Measurements from ENCODE around the gene PACSIN1.

PACSIN1 gene

DNA sequence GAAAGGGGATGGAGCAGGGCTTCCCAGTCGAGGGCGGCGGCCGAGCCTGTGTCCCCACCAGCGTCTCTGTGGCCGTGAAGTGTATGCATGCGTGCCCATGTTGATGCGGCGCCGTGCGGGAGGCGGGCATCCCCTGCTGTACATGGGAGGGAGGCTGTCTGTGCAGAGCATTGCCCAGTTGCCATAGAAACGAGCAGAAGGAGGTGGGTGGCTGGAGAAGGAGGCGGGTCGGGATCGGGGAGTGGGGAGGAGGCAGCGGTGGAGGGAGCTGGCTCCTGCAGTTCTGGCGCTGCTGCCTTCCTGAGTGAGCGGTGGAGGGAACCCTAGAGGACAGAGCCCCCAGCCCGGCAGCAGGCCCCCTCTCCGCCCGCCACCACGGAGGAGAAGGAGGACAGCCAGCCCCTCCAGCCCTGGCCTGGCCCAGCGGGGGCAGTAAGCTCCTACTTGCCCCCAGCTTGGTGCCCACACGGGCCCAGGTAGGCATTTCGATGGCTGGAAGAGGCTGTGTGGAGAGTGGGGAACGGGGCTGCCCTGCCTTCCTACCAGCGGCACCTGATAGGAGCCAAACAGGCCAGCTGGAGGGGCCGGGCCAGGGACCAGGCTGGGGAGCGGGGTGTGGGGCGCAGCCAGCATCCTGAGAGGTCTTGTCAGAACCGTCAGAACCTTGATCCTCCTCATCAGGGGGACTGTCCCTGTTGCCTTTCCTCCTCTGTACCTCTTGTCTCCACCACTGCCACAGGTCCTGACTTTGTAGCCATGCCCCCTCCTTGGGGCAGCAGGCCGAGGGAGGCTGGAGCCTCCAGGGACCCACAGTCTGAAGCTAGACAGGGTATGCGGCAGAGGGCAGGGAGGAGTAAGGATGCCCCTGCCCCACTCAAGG is 49.0 kb downstream of the PACSIN1 start:
- DNase-seq (ENCODE audit: low read depth), result no peak

GRCh38 chr6:34515473-34516387 is 49.9 kb downstream of the PACSIN1 start:
- no peak for DNase-seq (ENCODE audit: low read depth)

DNA sequence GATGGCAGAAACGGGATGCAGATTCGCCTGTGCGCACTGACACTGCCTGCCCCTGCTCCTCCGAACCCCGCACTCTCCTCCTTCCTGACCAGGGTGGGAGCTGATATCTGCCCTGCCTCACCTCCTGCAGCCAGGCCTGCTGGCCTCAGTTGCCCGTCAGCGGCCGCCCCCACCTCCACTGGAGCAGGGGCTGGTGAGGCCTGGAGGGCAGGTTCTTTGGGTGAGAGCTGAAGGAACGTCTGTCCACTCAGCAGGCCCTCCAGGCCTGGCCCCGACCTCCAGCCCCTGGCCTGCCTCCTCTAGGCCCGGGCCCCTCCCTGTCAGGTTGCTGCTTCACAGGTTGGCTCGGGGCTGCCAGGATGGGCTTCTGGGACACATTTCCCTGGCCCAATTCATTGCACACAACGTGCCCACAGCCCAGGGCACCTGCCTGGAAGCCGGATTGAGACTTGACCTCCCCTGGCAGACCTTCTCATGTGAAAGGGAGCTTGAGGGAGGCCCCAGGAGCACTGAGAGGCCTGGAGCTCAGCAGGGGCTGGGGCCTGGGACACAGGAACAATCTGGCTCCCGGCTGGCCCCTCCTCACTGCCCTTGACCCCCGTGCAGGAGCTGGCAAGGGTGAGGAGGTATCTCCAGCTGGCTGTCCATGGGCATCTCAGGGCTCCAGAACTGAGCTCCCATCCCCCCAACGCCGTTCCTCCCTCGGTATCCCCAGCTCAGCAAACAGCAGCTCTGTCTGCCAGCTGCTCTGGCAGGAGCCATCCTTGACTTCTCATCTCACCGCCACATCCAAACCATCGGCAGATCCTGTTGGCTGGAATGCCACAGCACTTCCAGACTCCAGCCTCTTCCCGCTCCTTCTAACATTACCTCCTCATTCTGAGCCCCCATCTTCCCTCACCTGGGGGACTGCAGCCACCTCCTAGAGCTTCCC is 50.8 kb downstream of the PACSIN1 start:
- DNase-seq (ENCODE audit: low read depth), result no peak

DNA sequence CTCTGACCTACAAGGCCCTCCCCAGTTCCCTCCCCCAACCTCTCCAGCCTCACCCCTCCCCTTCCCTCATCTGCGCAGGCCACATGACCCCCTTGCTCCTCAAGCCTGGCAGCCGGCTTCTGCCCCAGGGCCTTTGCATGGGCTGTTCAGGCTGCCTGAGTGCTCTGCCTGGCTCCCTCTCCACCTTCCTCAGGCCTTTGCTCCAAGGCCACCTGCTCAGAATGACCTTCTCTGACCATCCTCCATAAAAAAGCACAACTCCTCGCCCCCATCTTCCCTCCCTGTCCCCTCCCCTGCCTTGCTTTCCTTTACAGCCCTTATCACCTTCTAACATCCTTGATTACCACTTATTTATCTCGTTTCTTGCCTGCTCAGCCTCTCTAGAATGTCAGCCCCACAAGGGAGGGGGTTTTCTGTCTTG is 51.6 kb downstream of the PACSIN1 start:
- no peak for DNase-seq (ENCODE audit: low read depth)

DNA sequence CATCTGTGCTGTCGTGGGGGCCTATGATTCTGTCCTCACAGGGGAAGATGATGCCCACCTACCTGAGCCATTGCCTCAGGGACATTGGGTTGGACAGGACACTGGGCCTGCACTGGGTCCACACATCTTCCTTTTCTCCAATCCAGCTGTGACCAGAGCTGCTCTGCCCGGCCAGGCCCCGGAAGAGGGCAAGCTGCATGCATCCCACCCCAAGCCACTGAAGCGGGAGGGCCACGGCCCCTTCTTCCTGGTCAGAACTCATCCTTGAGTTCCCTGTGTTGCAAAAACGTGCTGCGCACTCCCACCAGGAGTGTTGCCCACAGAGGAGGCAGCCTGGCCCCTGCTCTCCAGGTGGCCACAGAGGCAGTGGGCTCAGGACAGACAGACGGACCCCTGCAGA is 52.1 kb downstream of the PACSIN1 start:
- DNase-seq (ENCODE audit: low read depth), result no peak

- no peak for DNase-seq (ENCODE audit: low read depth)
Observed at GRCh38 chr6:34518669-34519365, 52.9 kb downstream of the PACSIN1 start.

GRCh38 chr6:34519971-34520644 is 54.2 kb downstream of the PACSIN1 start:
- no peak for DNase-seq (ENCODE audit: low read depth)

DNA sequence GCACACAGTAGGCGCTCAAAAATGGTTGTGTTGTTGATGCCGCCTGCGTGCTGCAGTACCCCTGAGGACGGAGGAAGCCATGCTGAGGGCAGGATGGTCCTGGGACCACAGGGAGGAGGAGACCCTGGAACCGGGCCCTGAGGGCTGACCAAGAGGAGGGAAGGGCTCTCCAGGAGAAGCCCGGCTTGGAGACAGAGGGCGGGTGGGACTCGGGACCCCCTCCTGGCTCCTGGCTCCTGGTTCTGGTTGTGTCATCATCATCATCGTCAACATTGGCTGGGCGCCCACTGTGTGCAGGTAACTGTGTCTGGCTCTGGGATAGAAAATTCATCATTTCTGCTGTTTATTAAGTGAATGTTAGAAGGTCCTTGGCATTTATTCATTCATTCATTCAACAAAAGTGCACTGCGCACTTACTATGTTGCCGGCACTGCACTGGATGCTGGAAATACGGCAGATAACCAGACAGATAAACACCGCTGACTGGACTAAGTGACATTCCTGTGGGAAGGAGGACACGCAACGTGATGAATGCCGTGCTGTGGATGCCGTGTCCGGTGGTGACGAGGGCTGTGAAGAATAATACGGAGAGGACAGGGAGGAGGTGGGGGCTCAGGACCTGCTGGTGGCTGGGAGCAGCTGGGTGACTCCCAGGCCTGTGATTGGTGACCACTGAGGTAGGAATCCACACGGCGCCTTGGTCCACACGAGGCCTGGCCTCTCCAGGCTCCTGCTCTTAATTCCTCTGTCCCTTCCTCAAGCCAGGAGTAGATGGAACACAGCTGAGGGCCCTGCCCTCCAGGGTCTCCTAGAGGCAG is 55.0 kb downstream of the PACSIN1 start:
- DNase-seq (ENCODE audit: low read depth), result no peak

GRCh38 chr6:34521463-34522285 is 55.8 kb downstream of the PACSIN1 start:
- DNase-seq (ENCODE audit: low read depth), result no peak

DNA sequence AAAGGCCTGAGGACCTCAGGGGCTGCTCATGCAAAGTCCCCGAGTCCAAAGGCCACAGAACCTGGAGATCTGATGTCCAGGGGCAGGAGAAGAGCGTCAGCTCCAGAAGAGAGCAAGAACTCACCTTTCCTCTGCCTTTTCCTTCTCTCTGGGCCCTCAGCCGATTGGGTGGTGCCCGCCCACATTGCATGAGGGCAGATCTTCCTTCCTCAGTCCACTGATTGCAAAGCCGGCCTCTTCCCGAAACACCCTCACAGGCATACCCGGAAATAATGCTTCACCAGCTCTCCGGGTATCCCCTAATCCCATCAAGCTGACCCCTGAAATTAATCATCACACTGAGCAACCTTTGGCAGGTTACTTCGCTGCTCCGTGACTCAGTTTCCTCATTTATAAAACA is 56.9 kb downstream of the PACSIN1 start:
- DNase-seq (ENCODE audit: low read depth), result no peak

DNA sequence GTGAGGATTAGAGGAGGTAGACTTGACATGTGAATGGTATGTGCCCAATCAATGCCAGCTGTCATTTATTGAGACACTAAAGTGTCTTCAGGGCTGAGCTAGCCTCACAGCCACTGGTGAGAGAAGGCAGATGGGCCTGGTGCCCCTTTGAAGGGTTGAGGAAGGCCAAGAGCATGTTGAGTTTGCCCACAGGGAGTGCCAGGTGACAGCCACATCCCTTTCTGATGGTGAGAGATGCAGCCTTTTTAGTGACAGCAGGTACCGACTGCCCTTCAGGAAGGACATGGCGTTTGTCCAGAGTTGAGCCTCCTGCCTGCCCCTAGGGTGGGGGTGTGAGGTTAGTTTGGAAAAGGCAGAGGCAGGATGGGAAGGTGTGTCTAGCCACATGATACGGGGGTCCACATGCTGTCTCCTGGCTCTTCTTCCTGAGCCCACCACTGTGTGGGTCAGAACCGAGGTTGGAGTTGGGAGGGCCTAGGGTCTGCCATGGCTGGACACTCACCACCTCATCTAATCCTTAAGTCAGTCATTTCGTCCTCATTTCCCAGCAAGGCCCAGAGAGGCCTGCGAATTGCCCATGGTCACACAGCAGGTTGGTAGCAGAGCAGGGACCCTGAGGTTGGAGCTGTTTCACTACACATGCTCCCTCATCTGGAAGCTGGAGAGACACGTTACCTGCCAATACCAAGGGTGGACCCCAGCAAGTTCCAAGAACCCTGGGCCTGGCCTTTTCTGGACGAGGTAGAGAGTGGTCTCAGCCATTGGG is 57.7 kb downstream of the PACSIN1 start:
- no peak for DNase-seq (ENCODE audit: low read depth)

- DNase-seq (ENCODE audit: low read depth), result no peak
Observed at GRCh38 chr6:34524499-34524898, 58.6 kb downstream of the PACSIN1 start.

- DNase-seq (ENCODE audit: low read depth), result no peak
Observed at GRCh38 chr6:34524971-34525370, 59.1 kb downstream of the PACSIN1 start.

DNA sequence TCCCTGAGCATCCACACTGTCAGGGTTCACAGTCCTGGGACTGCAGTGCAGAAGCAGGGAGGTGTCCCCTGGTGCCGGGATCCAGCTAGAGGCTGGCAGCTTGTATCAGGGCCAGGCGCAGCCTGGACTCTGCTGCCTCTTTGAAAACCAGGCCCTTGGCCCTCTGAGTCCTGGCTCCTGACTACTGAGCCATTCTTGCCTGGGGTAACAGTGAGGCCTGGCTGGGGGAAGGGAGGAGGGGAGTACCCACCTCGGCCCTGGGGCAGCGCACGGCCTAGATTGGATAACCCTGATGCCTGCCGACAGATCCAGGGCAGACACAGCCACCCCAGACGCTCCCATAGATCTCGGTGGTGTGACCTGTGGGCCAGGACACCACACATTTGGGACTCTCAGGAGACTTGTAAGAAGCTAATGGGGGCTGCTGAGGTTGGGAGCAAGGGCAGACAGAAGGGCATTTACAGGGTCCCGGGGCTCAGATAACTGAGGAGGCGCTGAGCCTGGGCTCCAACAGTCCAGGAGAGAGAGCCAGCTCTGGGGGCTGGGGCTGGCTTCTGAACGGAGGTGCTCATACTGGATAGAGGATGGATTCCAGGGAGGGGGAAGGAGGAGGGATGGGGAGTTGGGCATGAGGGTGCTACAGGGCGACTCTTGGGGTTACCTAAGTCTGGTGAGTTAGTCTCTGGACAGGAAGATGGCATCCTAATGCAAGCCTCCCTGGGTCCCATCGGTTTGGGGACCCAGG is 59.7 kb downstream of the PACSIN1 start:
- no peak for DNase-seq (ENCODE audit: low read depth)

- no peak for DNase-seq (ENCODE audit: low read depth)
Observed at GRCh38 chr6:34526241-34526972, 60.5 kb downstream of the PACSIN1 start.

- DNase-seq (ENCODE audit: low read depth), result peak; percentile 96
Observed at GRCh38 chr6:34526992-34527728, 61.3 kb downstream of the PACSIN1 start.

All from T follicular helper cell (primary cell).